ENCODE data around the gene METAP1D.

DNA sequence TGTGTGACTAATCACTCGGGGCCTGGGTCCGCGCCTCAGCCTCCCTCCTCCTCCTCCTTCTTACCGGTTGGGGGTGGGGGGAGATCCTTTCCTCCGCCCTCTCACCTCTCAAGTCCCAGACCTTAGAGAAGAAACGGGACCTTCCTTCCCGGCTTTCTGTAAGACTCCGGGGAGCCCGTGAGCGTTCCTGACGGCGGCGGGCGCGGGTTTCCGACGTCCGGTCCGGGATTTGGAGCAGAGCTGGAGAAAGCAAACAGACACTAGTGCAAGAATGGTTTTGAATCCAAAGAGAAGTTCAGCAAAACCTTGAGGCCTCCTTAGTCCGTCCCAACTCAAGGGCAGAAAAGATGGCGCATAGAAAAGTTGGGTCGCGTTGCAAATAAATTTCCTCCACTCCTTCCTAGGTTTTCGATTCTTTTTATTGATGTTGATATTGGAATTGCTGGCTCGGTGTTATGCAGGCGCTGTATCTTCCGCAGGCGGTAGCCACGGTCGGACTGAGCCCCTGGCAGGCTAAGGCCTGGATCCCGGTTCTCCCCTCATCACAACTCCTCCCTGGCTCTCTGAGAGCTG is 87.5 kb downstream of the METAP1D start:
- TF ChIP-seq SIN3A (IDR thresholded peaks at IDR 0.05; ENCODE audit: borderline replicate concordance, insufficient read depth, low read length) (no peak), REST (IDR thresholded peaks at IDR 0.05; ENCODE audit: insufficient read depth in 1 of 2, low read depth in 2 of 2, low read length in 2 of 2) (no peak), POLR2AphosphoS5 (IDR thresholded peaks at IDR 0.05; ENCODE audit: low read depth, low read length) (no peak)
